Peyer's patch (tissue), 4 donors: ENCODE data around the gene MAPK8IP1. TPM values are rescaled to one million over a fixed set of nuclear protein-coding genes. Genes with fewer than 3 reads are reported as not detected.

Experiments used
- DNase-seq, 3 donors: peaks; one replicate each; pipeline ENCODE4 v3.0.0-alpha.2; 2017 to 2019
- H3K27ac ChIP-seq, 4 donors: fragments of 200-600 bp; sonication (generic); one replicate each; pipeline ENCODE4 v1.5.1; 2016 to 2019
- H3K27me3 ChIP-seq, 2 donors: fragments of 200-600 bp; sonication (generic); one replicate each; pipeline ENCODE4 v1.5.1; 2019
- H3K36me3 ChIP-seq, 3 donors: fragments of 200-600 bp; sonication (generic); one replicate each; pipeline ENCODE4 v1.5.1; 2016 to 2019
- H3K4me1 ChIP-seq, 4 donors: fragments of 200-600 bp; sonication (generic); one replicate each; pipeline ENCODE4 v1.5.1; 2016 to 2019
- H3K4me3 ChIP-seq, 4 donors: fragments of 200-600 bp; sonication (generic); 1 replicate in 3 of 4; 2 replicates in 1 of 4; pipeline ENCODE4 v1.5.1; 2016 to 2019; ENCODE audit warnings: mild to moderate bottlenecking in 1 of 4
- H3K9me3 ChIP-seq, 4 donors: fragments of 200-600 bp; sonication (generic); one replicate each; pipeline ENCODE4 v1.5.1; 2016 to 2019; ENCODE audit warnings: mild to moderate bottlenecking in 1 of 4
- CTCF ChIP-seq, 6 experiments: fragments of 450-650 bp in 4 of 6; fragments of 200-600 bp in 2 of 6; sonication (generic) in 1 of 6; IDR thresholded peaks; one replicate each; pipeline ENCODE4 v1.5.1; 2017 to 2019; ENCODE audit warnings: antibody characterized with exemption in 6 of 6, mild to moderate bottlenecking in 3 of 6, moderate library complexity in 1 of 6
- POLR2A ChIP-seq, 2 donors: fragments of 450-650 bp; IDR thresholded peaks; one replicate each; pipeline ENCODE4 v1.5.1; 2017; ENCODE audit warnings: antibody characterized with exemption in 2 of 2, mild to moderate bottlenecking in 2 of 2, moderate library complexity in 2 of 2
- total RNA-seq, 4 donors: library from RNA; depleted of rRNA; stranded (reverse); fragments of >200 nt; gene quantifications; one replicate each; pipeline ENCODE4 v1.1.0, GENCODE V29; 2016

The MAPK8IP1 gene
- total RNA-seq, 4 donors from 2014 or later: 1.1 to 17.3 (median 3.3) TPM

- Histone ChIP-seq H3K4me3 (no peak overlapping the region), H3K36me3 (peaks cover 0 to 23% (median 0%) of the 10 kb centered on the region in 3 donors), H3K9me3 (no peaks in the 10 kb centered on the region), H3K4me1 (peaks cover 0 to 21% (median 0%) of the 10 kb centered on the region in 4 donors), H3K27ac (no peak overlapping the region), H3K27me3 (no peaks in the 10 kb centered on the region)
- TF ChIP-seq POLR2A (IDR thresholded peaks at IDR 0.05): no peak
- DNase-seq: peak in 1 of 3 donors; percentile 63
Observed at GRCh38 chr11:45906096-45906682, 20.7 kb downstream of the MAPK8IP1 start.

- Histone ChIP-seq H3K27me3 (no peaks in the 10 kb centered on the region), H3K27ac (no peak within 1 kb of the TSS), H3K4me1 (peaks cover 0 to 21% (median 0%) of the 10 kb centered on the region in 4 donors), H3K36me3 (peaks cover 0 to 32% (median 0%) of the 10 kb centered on the region in 3 donors), H3K4me3 (no peak within 1 kb of the TSS), H3K9me3 (no peaks in the 10 kb centered on the region)
- DNase-seq: no peak
- TF ChIP-seq CTCF (IDR thresholded peaks at IDR 0.05) (no peak), POLR2A (IDR thresholded peaks at IDR 0.05) (no peak)
Observed at GRCh38 chr11:45906965-45907611, 21.6 kb downstream of the MAPK8IP1 start, which contains the start of gene FREY1. FREY1 (minus strand) TSS chr11:45907271; CDS start chr11:45907245, 26 bp downstream.

- no peaks in the 10 kb centered on the region for H3K9me3 ChIP-seq
- TF ChIP-seq CTCF (IDR thresholded peaks at IDR 0.05): no peak
- no peak for TF ChIP-seq POLR2A (IDR thresholded peaks at IDR 0.05)
- H3K36me3 ChIP-seq: peaks cover 0 to 40% (median 0%) of the 10 kb centered on the region in 3 donors
- no peak overlapping the region for H3K27ac ChIP-seq
- H3K4me1 ChIP-seq: peaks cover 0 to 21% (median 0%) of the 10 kb centered on the region in 4 donors
- no peaks in the 10 kb centered on the region for H3K27me3 ChIP-seq
- DNase-seq: no peak
- H3K4me3 ChIP-seq: no peak overlapping the region
Observed at GRCh38 chr11:45907911-45908370, 22.5 kb downstream of the MAPK8IP1 start.

GRCh38 chr11:45909594-45910475 lies 24.4 kb downstream of the MAPK8IP1 start:
- Histone ChIP-seq H3K4me1 (peaks cover 0 to 21% (median 0%) of the 10 kb centered on the region in 4 donors), H3K9me3 (no peaks in the 10 kb centered on the region), H3K36me3 (peaks cover 0 to 58% (median 0%) of the 10 kb centered on the region in 3 donors), H3K27ac (no peak overlapping the region), H3K4me3 (no peak overlapping the region), H3K27me3 (no peaks in the 10 kb centered on the region)
- DNase-seq: no peak
- TF ChIP-seq CTCF (IDR thresholded peaks at IDR 0.05) (no peak), POLR2A (IDR thresholded peaks at IDR 0.05) (no peak)

- H3K27ac ChIP-seq: no peak overlapping the region
- DNase-seq: no peak
- no peaks in the 10 kb centered on the region for H3K9me3 ChIP-seq
- peaks cover 0 to 66% (median 0%) of the 10 kb centered on the region in 3 donors for H3K36me3 ChIP-seq
- TF ChIP-seq CTCF (IDR thresholded peaks at IDR 0.05) (no peak), POLR2A (IDR thresholded peaks at IDR 0.05) (no peak)
- H3K27me3 ChIP-seq: no peaks in the 10 kb centered on the region
- no peak overlapping the region for H3K4me3 ChIP-seq
- peaks cover 0 to 14% (median 0%) of the 10 kb centered on the region in 4 donors for H3K4me1 ChIP-seq
Observed at GRCh38 chr11:45910623-45911022, 25.2 kb downstream of the MAPK8IP1 start.
